ENCODE results near the gene DPP6. TPM values are rescaled to one million over a fixed set of nuclear protein-coding genes. Genes with fewer than 3 reads are reported as not detected.

Gene DPP6
- total and polyA plus RNA-seq, 9 of the 15 experiments (the other 6 are each of a cell fraction or from before 2014, with no cell fraction given) = not detected

DNA sequence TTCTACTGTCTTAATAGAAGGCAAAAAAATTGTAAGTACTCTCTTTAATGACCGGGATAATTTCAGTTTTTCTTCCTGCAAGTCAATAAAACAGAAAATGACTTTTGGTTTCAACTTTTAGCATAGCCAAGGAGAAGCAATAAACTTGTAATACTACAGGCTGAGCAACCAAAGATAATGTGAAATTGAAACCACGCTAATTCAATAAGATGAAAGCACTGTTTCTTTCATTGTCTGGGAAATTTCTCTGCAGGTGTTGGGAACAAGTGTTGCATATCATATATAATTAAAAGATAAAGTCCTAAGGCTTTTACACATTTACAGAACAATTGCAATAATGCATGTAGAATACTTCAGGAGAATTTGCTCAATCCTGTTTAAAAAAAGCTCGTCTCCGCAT lies 488.4 kb downstream of the DPP6 start (continued):
- TF ChIP-seq, protein P1, sequence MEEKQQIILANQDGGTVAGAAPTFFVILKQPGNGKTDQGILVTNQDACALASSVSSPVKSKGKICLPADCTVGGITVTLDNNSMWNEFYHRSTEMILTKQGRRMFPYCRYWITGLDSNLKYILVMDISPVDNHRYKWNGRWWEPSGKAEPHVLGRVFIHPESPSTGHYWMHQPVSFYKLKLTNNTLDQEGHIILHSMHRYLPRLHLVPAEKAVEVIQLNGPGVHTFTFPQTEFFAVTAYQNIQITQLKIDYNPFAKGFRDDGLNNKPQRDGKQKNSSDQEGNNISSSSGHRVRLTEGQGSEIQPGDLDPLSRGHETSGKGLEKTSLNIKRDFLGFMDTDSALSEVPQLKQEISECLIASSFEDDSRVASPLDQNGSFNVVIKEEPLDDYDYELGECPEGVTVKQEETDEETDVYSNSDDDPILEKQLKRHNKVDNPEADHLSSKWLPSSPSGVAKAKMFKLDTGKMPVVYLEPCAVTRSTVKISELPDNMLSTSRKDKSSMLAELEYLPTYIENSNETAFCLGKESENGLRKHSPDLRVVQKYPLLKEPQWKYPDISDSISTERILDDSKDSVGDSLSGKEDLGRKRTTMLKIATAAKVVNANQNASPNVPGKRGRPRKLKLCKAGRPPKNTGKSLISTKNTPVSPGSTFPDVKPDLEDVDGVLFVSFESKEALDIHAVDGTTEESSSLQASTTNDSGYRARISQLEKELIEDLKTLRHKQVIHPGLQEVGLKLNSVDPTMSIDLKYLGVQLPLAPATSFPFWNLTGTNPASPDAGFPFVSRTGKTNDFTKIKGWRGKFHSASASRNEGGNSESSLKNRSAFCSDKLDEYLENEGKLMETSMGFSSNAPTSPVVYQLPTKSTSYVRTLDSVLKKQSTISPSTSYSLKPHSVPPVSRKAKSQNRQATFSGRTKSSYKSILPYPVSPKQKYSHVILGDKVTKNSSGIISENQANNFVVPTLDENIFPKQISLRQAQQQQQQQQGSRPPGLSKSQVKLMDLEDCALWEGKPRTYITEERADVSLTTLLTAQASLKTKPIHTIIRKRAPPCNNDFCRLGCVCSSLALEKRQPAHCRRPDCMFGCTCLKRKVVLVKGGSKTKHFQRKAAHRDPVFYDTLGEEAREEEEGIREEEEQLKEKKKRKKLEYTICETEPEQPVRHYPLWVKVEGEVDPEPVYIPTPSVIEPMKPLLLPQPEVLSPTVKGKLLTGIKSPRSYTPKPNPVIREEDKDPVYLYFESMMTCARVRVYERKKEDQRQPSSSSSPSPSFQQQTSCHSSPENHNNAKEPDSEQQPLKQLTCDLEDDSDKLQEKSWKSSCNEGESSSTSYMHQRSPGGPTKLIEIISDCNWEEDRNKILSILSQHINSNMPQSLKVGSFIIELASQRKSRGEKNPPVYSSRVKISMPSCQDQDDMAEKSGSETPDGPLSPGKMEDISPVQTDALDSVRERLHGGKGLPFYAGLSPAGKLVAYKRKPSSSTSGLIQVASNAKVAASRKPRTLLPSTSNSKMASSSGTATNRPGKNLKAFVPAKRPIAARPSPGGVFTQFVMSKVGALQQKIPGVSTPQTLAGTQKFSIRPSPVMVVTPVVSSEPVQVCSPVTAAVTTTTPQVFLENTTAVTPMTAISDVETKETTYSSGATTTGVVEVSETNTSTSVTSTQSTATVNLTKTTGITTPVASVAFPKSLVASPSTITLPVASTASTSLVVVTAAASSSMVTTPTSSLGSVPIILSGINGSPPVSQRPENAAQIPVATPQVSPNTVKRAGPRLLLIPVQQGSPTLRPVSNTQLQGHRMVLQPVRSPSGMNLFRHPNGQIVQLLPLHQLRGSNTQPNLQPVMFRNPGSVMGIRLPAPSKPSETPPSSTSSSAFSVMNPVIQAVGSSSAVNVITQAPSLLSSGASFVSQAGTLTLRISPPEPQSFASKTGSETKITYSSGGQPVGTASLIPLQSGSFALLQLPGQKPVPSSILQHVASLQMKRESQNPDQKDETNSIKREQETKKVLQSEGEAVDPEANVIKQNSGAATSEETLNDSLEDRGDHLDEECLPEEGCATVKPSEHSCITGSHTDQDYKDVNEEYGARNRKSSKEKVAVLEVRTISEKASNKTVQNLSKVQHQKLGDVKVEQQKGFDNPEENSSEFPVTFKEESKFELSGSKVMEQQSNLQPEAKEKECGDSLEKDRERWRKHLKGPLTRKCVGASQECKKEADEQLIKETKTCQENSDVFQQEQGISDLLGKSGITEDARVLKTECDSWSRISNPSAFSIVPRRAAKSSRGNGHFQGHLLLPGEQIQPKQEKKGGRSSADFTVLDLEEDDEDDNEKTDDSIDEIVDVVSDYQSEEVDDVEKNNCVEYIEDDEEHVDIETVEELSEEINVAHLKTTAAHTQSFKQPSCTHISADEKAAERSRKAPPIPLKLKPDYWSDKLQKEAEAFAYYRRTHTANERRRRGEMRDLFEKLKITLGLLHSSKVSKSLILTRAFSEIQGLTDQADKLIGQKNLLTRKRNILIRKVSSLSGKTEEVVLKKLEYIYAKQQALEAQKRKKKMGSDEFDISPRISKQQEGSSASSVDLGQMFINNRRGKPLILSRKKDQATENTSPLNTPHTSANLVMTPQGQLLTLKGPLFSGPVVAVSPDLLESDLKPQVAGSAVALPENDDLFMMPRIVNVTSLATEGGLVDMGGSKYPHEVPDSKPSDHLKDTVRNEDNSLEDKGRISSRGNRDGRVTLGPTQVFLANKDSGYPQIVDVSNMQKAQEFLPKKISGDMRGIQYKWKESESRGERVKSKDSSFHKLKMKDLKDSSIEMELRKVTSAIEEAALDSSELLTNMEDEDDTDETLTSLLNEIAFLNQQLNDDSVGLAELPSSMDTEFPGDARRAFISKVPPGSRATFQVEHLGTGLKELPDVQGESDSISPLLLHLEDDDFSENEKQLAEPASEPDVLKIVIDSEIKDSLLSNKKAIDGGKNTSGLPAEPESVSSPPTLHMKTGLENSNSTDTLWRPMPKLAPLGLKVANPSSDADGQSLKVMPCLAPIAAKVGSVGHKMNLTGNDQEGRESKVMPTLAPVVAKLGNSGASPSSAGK (IDR thresholded peaks at IDR 0.05) = no peak
- TF ChIP-seq HDAC2 (IDR thresholded peaks at IDR 0.05) (no peak), MYC (IDR thresholded peaks at IDR 0.05; ENCODE audit: low read depth, low read length) (no peak), MYC (CRISPR knock-in tag; IDR thresholded peaks at IDR 0.05; ENCODE audit: borderline replicate concordance, low read depth) (no peak), KDM5B (IDR thresholded peaks at IDR 0.05; ENCODE audit: insufficient replicate concordance, low read depth, low read length) (no peak), RB1 (IDR thresholded peaks at IDR 0.05; ENCODE audit: low read depth) (no peak), RBM25 (IDR thresholded peaks at IDR 0.05; ENCODE audit: low read depth, low read length, severe bottlenecking) (no peak), FOSL1 (tag; conservative IDR thresholded peaks at IDR 0.05) (no peak), BRCA1 (IDR thresholded peaks at IDR 0.05) (no peak), BRCA1 (CRISPR knock-in tag; IDR thresholded peaks at IDR 0.05) (no peak), EHMT2 (IDR thresholded peaks at IDR 0.05) (no peak), POLR2AphosphoS2 (IDR thresholded peaks at IDR 0.05; ENCODE audit: low read length) (no peak), EGR1 (conservative IDR thresholded peaks at IDR 0.05) (no peak), XRCC3 (IDR thresholded peaks at IDR 0.05) (no peak), ZNF431 (CRISPR knock-in tag; IDR thresholded peaks at IDR 0.05) (no peak)
- TF ChIP-seq, protein P2, sequence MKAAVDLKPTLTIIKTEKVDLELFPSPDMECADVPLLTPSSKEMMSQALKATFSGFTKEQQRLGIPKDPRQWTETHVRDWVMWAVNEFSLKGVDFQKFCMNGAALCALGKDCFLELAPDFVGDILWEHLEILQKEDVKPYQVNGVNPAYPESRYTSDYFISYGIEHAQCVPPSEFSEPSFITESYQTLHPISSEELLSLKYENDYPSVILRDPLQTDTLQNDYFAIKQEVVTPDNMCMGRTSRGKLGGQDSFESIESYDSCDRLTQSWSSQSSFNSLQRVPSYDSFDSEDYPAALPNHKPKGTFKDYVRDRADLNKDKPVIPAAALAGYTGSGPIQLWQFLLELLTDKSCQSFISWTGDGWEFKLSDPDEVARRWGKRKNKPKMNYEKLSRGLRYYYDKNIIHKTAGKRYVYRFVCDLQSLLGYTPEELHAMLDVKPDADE (conservative IDR thresholded peaks at IDR 0.05; ENCODE audit: control insufficient read depth, low read depth, low read length) = no peak
- TF ChIP-seq, protein P3, sequence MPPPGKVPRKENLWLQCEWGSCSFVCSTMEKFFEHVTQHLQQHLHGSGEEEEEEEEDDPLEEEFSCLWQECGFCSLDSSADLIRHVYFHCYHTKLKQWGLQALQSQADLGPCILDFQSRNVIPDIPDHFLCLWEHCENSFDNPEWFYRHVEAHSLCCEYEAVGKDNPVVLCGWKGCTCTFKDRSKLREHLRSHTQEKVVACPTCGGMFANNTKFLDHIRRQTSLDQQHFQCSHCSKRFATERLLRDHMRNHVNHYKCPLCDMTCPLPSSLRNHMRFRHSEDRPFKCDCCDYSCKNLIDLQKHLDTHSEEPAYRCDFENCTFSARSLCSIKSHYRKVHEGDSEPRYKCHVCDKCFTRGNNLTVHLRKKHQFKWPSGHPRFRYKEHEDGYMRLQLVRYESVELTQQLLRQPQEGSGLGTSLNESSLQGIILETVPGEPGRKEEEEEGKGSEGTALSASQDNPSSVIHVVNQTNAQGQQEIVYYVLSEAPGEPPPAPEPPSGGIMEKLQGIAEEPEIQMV (tag; conservative IDR thresholded peaks at IDR 0.05; ENCODE audit: low read depth) = no peak
